Measurements from ENCODE around the gene CKS2. TPM values are rescaled to one million over a fixed set of nuclear protein-coding genes. Genes with fewer than 3 reads are reported as not detected.

Gene CKS2
- total RNA-seq, 1 donor from 2014 or later = 11.6 TPM

GRCh38 chr9:89363921-89364665, 53.1 kb downstream of the CKS2 start:
- H3K4me1 ChIP-seq = peaks cover 19% of the 10 kb centered on the region
- no peak for DNase-seq
- H3K27me3 ChIP-seq (ENCODE audit: low read depth) = no peaks in the 10 kb centered on the region
- H3K36me3 ChIP-seq = peaks cover 27% of the 10 kb centered on the region
- TF ChIP-seq CTCF (IDR thresholded peaks at IDR 0.05; ENCODE audit: borderline replicate concordance) = no peak
- intact Hi-C loops (cut with micrococcal nuclease) = no loop called here
- H3K4me3 ChIP-seq = no peak overlapping the region
- no peaks in the 10 kb centered on the region for H3K9me3 ChIP-seq (replicated peaks)
- no peak overlapping the region for H3K27ac ChIP-seq (replicated peaks)

DNA sequence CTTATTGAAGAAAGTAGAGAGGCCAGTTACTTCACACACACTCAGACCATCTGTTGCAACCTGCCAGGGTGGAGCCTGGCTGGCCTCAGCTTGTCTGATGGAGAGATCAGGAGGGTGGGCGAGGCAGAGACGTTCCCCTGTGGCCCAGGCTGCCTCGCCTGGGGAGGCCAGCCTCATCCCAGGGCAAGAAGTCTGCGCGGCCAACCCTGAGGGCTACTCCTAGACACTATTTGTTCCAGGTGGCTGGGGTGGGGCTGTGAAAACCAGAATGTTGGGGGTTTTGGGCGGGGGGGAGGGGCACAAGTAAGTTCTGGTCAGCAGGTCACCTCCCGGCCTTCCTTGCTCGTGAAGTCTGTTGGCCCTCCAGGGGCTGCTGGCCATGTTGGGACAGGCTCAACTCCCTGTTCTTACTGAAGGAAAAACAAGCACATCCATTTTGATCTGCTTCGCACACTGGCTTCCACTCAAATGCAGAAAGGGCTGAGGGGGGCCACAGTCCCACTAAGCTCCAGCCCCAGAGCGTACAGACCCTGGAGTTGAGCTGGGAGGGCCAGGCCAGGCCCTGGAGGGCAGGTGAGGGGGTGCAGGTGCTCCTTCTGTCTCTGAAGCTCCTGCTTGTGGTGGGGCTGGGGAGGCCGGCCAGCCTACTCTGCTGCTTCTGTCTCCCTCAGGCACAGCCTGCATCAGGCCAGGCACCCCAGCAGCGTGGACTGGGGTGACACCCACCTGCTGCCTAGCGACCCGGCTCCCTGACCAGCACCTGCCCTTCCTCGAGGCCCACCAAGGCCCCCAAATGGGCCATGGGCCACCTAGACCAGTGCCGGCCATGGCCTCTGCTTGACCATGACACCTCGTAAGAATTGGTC, 53.9 kb downstream of the CKS2 start:
- no peak for DNase-seq
- intact Hi-C loops (cut with micrococcal nuclease) = no loop called here
- peaks cover 26% of the 10 kb centered on the region for H3K36me3 ChIP-seq

GRCh38 chr9:89365532-89365912, 54.5 kb downstream of the CKS2 start:
- TF ChIP-seq CTCF (IDR thresholded peaks at IDR 0.05; ENCODE audit: borderline replicate concordance) = no peak
- no peak for DNase-seq
- Histone ChIP-seq H3K4me3 (no peak overlapping the region), H3K9me3 (replicated peaks) (no peaks in the 10 kb centered on the region), H3K36me3 (peaks cover 24% of the 10 kb centered on the region), H3K27me3 (ENCODE audit: low read depth) (no peaks in the 10 kb centered on the region), H3K4me1 (peaks cover 5% of the 10 kb centered on the region), H3K27ac (replicated peaks) (no peak overlapping the region)
- intact Hi-C loops (cut with micrococcal nuclease) = no loop called here

More for the DNA sequence above, 53.9 kb downstream of the CKS2 start:
- H3K27ac ChIP-seq (replicated peaks) = no peak overlapping the region
- no peaks in the 10 kb centered on the region for H3K27me3 ChIP-seq (ENCODE audit: low read depth)
- H3K4me1 ChIP-seq = peaks cover 11% of the 10 kb centered on the region
- TF ChIP-seq CTCF (IDR thresholded peaks at IDR 0.05; ENCODE audit: borderline replicate concordance) = no peak
- no peak overlapping the region for H3K4me3 ChIP-seq
- no peaks in the 10 kb centered on the region for H3K9me3 ChIP-seq (replicated peaks)

Small RNAs within 50 kb of the gene (microRNA-seq; reads per million reads assigned to microRNA genes)
- not detected for gene MIR3153

Other genes starting within 250 kb of the CKS2 start
- 0.96 TPM for gene SHC3, start 132.4 kb upstream of the CKS2 start, total RNA-seq
- gene SECISBP2, start 7.3 kb downstream of the CKS2 start, total RNA-seq = 13.8 TPM
- gene SEMA4D, start 186.9 kb downstream of the CKS2 start, total RNA-seq = 17.1 TPM